Stimulated activated CD8-positive, alpha-beta memory T cell treated with anti-CD3 and anti-CD28 coated beads, Interleukin-7, amount 100 ng/mL, for 48 hours (primary cell): ENCODE data around the gene NAB1.

ENCODE experiments used
- DNase-seq, 2 donors: peaks; one replicate each; pipeline ENCODE4 v3.0.0-alpha.2; 2020; ENCODE audit warnings: low read depth in 1 of 2; ENCODE audit errors: extremely low read depth in 1 of 2

The NAB1 gene

GRCh38 chr2:190666895-190667294, 18.0 kb downstream of the NAB1 start:
- DNase-seq = no peak

- DNase-seq = no peak
Measured at GRCh38 chr2:190668892-190669291, 20.0 kb downstream of the NAB1 start.

- no peak for DNase-seq
Measured at GRCh38 chr2:190670182-190670946, 21.5 kb downstream of the NAB1 start.

- DNase-seq = no peak
Measured at GRCh38 chr2:190674966-190675650, 26.2 kb downstream of the NAB1 start.

GRCh38 chr2:190677255-190677654, 28.4 kb downstream of the NAB1 start:
- no peak for DNase-seq

- DNase-seq = peak in 1 of 2 donors; percentile 72
Measured at GRCh38 chr2:190678444-190679162, 29.7 kb downstream of the NAB1 start.

- DNase-seq = no peak
Measured at GRCh38 chr2:190679391-190679790, 30.5 kb downstream of the NAB1 start.

GRCh38 chr2:190679813-190680591, 31.1 kb downstream of the NAB1 start:
- peak in 1 of 2 donors; percentile 29 for DNase-seq

- no peak for DNase-seq
Measured at GRCh38 chr2:190682168-190682567, 33.3 kb downstream of the NAB1 start.

GRCh38 chr2:190683802-190684201, 34.9 kb downstream of the NAB1 start:
- DNase-seq = no peak

- DNase-seq = no peak
Measured at GRCh38 chr2:190684931-190685330, 36.0 kb downstream of the NAB1 start.

GRCh38 chr2:190685333-190685732, 36.5 kb downstream of the NAB1 start:
- no peak for DNase-seq

- no peak for DNase-seq
Measured at GRCh38 chr2:190693533-190694232, 44.8 kb downstream of the NAB1 start.

- DNase-seq = no peak
Measured at GRCh38 chr2:190694479-190694878, 45.6 kb downstream of the NAB1 start.

GRCh38 chr2:190695739-190696138, 46.9 kb downstream of the NAB1 start:
- no peak for DNase-seq

GRCh38 chr2:190696792-190697398, 48.0 kb downstream of the NAB1 start:
- no peak for DNase-seq

GRCh38 chr2:190697421-190697820, 48.5 kb downstream of the NAB1 start:
- DNase-seq = no peak

GRCh38 chr2:190698895-190699294, 50.0 kb downstream of the NAB1 start:
- DNase-seq = no peak

GRCh38 chr2:190701586-190701985, 52.7 kb downstream of the NAB1 start:
- no peak for DNase-seq

GRCh38 chr2:190705280-190705679, 56.4 kb downstream of the NAB1 start:
- DNase-seq = no peak
